NCI-H146 (cell line): ENCODE data around the gene FXYD3.
"Not testable (repeated sequence)": the region's sequence is repeated elsewhere in the genome, so short reads cannot be mapped to it uniquely, and the experiment has no call there.

ENCODE experiments used
- DNase-seq: peaks from one replicate; lab custom pipeline; 2025; lab: John Stamatoyannopoulos, UW

Gene FXYD3

GRCh38 chr19:35141837-35142605, 26.4 kb downstream of the FXYD3 start:
- no peak for DNase-seq

DNA sequence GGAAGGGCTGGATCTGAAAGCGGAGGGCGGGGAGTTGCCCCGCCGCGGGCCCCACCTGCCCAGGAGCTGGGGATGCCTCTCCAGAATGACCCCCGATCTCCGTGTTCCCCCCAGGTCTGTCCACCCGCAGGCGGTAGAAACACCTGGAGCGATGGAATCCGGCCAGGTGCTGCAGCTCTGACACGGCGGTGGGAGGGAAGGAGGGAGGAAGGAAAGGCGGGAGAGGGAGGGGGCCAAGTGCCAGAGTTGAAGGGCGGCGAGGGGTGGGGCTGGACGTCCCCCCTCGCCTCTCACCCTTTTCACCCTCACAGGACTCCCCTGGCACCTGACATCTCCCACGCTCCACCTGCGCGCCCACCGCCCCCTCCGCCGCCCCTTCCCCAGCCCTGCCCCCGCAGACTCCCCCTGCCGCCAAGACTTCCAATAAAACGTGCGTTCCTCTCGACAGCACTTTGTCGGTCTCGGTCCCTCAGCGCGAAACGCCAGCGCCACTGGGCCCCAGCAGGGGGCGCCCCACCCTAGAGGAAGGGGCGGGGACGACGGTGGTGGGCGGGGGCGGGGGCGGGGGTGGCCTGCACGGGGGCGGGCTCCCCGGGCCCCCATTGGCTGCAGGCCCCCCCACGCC, 27.1 kb downstream of the FXYD3 start:
- peak; percentile 16 for DNase-seq

DNA sequence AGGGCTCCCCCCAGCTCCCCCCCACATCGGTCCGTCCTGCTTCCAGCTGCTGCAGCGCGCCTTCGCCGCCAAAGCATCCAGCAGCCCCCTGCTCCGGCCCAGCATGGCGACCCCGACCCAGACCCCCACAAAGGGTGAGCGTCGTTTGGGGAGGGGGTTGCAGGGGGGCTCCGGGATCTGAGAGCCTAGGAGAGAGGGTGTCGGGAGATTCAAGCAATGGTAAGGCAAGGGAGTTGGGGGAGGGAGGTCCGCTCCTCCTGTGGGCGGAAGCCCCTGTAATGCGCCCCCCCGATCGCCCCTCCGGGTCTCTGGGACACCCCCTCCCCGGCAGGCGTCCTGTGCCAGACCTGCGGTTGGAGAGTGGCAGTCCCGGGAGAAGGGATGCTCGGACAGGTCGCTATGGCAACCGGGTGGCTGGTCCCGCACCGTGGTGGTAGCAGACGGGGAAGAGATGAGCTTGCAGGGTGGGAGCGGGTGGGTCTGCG, 27.6 kb downstream of the FXYD3 start, which contains the start of gene FXYD7:
Gene FXYD7, plus strand, starts transcription at position 25 of the 485 bp plus-strand sequence. Its CDS starts 79 bp downstream, at position 104.
- DNase-seq = no peak

DNA sequence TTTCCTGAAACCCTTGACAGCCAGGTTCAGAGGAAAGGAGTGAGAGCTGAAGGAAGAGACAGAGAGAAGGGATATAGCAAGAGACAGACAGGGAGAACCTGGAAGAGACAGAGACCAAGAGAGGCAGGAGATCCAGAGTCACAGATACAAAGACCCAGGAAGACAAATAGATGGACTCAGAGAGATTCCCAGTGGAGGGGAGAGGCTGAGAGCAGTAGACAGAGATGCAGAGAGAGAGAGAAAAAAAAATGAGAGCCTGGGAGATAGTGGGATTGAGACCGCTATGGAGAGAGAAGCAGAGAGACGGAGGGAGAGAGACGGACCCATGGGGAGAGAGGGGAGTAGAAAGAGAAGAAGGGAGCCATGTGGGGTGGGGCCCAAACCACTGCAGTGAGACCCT, 28.2 kb downstream of the FXYD3 start:
- DNase-seq = no peak

GRCh38 chr19:35144259-35144599, 28.6 kb downstream of the FXYD3 start:
- DNase-seq = no peak

- DNase-seq = no peak
Measured at GRCh38 chr19:35144600-35145436, 29.2 kb downstream of the FXYD3 start.

DNA sequence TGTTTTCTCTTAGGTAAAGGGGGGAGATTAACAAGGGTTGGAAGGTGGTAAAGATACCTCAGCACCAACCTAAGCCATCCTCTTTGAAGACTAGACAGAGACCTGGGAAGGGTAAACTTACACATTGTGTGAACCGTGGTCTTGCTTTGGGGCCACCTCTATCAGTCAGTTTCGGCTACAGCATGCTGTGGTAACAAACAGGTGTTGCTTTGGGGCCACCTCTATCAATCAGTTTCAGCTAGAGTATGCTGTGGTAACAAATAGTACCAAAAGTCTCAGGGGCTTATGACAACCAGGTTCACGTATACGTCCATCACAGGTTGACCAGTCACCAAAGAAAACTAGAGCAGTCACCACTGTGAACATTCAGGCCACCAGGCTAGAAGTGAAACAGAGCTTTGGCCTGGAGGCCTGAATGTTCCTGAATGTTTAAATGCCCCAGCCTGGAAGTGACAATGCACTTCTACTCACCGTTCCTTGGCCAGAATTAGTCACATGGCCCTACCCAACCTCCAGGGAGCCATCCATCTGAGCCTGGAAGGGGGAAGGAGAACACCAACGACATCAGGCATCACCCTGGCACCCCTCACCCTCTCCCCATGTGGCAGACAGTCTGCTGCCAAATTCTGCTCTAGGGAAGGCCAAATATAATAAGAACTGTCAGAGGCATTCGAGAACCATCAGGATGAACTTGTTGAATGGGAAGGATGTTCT, 31.3 kb downstream of the FXYD3 start:
- no peak for DNase-seq

DNA sequence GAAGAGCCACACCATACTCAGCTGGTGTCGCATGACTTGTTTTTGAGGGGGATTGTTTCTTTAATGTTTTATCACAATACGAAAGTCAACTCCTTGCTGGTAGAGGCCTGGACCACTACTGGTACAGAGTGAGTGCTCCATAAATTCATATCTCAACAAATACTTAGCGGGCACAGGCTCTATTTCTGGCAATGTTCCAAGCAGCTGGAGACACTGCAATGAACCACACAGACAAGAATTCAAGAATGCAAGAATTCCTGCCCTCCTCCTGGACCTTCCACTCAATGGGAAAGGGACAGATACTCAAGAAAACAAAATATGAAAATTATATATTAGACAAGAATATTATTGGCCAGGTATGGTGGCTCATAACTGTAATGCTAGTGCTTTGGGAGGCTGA, 33.8 kb downstream of the FXYD3 start:
- no peak for DNase-seq

DNA sequence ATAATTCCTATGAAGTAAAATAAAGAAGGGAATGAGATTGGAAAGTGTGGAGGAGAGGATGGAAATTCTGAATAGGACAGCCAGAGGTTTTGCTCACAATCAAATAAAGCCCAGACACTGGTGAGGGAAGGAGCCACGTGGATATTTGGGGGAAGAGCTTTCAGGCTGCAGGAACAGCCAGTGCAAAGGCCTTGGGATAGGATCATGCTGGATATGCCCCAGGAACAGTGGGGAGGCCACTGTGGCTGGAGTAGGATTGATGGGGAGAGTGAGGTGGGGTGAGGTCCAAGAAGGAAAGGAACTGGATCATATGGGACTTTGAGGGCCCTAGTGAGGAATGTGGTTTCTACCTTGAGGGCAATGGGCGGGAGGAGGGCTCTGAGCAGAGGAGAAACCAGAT, 34.8 kb downstream of the FXYD3 start:
- no peak for DNase-seq

GRCh38 chr19:35151273-35152065, 35.8 kb downstream of the FXYD3 start:
- no peak for DNase-seq

DNA sequence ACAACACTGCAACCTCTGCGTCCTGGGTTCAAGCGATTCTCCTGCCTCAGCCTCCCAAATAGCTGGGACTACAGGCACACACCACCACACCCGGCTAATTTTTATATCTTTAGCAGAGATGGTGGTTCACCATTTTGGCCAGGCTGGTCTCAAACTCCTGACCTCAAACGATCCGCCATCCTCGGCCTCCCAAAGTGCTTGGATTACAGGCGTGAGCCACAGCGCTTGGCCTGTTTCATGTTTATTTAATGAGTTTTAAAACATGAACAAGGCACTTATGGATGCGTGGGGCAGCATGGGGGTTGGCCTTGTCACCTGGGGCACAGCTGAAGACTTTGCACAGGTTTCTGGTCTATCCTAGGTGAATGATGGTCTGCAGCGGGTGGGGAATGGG, 37.5 kb downstream of the FXYD3 start:
- DNase-seq = not testable (repeated sequence)

GRCh38 chr19:35153701-35154524, 38.3 kb downstream of the FXYD3 start:
- DNase-seq = no peak

- peak; percentile 17 for DNase-seq
Measured at GRCh38 chr19:35154525-35155406, 39.1 kb downstream of the FXYD3 start, which contains the start of gene FXYD5. Gene FXYD5, plus strand, starts transcription at chr19:35154735. Its CDS starts 816 bp downstream, at chr19:35155551.

DNA sequence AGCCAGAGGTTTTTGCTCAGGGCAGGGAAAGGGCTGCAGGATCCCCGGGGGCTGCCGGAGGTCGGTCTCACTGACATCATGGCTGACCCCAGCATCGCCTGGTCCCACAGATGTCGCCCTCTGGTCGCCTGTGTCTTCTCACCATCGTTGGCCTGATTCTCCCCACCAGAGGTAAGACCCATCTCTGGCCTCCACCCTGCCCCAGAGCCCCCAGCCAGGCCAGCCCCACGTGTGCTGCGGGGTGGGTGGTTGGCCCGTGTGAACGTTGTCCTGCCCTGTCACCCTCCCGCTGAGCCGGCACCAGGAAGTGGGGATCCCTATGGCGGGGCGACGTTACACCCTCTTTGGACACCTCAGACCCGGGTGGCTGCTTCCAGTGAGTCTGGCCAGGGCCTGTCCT, 39.8 kb downstream of the FXYD3 start:
- no peak for DNase-seq

DNA sequence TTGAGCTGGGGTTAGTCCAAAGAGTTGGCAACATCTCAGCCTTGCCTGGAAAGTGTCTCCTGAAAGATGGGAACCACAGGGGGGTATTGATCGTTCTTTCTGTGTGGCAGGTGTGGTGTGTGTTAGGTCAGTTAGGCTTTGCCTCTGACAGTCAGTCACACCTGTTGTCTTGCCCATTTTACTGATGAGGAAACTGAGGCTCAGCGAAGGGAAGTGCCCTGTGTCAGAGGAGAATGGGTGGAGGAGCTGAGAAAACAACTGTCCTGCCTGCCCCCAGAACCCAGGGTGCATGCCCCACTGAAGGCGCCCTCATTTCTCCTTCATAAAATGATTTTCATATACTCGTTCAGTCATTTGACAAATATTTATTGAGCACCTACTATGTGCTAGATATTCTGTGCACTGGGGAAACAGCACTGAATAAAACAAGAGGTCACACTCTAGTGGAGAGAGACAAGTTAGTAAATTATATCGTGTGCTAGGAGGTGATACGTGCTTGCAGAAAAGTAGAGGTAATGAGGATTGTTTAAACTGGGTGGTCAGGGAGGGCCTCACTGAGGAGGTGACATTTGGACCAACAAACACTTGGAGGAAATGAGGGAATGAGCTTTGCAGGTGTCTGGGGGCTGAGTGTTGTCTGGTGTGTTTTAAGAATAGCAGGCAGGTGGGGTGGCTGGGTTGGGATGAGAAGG, 40.5 kb downstream of the FXYD3 start:
- DNase-seq = no peak

DNA sequence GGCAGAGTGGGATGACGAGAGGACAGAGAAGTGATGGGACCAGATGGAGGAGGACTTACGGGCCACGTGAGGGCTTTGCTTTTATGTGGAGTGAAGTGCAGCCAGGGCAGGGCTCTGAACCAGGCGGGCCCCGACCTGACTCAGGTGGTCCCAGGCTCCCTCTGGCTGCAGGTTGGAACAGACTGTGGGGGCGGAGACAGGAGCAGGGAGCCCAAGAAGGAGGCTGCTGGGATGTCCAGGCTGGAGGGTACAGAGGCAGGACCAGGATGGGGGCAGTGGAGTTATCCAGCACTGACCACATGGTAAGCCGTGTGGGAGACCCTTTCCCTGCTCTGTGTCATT, 41.0 kb downstream of the FXYD3 start:
- DNase-seq = no peak

DNA sequence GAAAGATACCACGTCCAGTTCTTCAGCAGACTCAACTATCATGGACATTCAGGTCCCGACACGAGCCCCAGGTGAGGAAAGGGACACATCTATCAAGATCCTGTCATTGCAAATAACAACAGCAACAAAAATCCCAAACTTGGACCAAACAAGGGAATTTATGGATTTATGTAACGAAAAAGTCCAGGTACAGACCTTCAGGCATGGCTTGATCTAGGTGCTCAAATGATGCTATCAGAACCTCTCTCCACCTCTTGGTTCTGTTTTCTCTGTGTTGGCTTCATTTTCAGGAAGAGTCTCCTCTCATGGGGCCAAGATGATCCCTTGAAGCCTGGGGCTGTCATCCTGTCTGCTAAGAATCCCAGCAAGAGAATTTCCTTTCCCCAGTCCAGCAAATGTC, 41.8 kb downstream of the FXYD3 start:
- DNase-seq = no peak

- DNase-seq = no peak
Measured at GRCh38 chr19:35159606-35160005, 44.0 kb downstream of the FXYD3 start.
